Caco-2 (cell line): ENCODE data around the gene DLL4. TPM values are rescaled to one million over a fixed set of nuclear protein-coding genes. Genes with fewer than 3 reads are reported as not detected.

Source experiments
- BruUV-seq: library from RNA; stranded (reverse); fragments of 400-500 nt; replicated peaks from 2 replicates; lab custom pipeline; 2021; lab: Mats Ljungman, UMichigan
- CTCF ChIA-PET: fragments of 300-600 bp; sonication (Branson Sonifier 250); formaldehyde crosslinking; loops from one replicate; lab custom pipeline; 2022; ENCODE audit warnings: antibody characterized with exemption; lab: Charles Lee
- POLR2A ChIA-PET: fragments of 300-600 bp; sonication (Branson Sonifier 250); formaldehyde crosslinking; loops from one replicate; lab custom pipeline; 2022; ENCODE audit warnings: antibody characterized with exemption; lab: Charles Lee
- DNase-seq, 2 experiments: peaks; one replicate each; pipeline versions ENCODE4 v3.0.0 to v3.0.0-alpha.2; 2020 to 2022
- H3K27me3 ChIP-seq: replicated peaks from 2 replicates; pipeline ENCODE4 v1.6.0; 2011; ENCODE audit warnings: low read length; ENCODE audit not compliant: control insufficient read depth, insufficient read depth
- H3K36me3 ChIP-seq: 2 replicates; pipeline ENCODE4 v1.5.1; 2011; ENCODE audit warnings: low read length; ENCODE audit not compliant: control insufficient read depth, insufficient read depth
- H3K4me1 ChIP-seq: fragments of 250-450 bp; sonication (Bioruptor Pico); 2 replicates; pipeline ENCODE4 v1.5.1; 2020; ENCODE audit warnings: mild to moderate bottlenecking
- H3K4me3 ChIP-seq: 2 replicates; pipeline ENCODE4 v1.5.1; 2011; ENCODE audit warnings: low read depth, mild to moderate bottlenecking, control low read depth, low read length
- H3K9me3 ChIP-seq: fragments of 250-450 bp; sonication (Bioruptor Pico); 2 replicates; pipeline ENCODE4 v1.5.1; 2020; ENCODE audit warnings: mild to moderate bottlenecking, moderate library complexity
- H3K27ac Mint-ChIP-seq: one replicate; pipeline ENCODE4 v1.8.0; 2022; ENCODE audit warnings: mixed read lengths; ENCODE audit not compliant: unreplicated experiment
- H3K27me3 Mint-ChIP-seq: one replicate; pipeline ENCODE4 v1.8.0; 2022; ENCODE audit warnings: mixed read lengths; ENCODE audit not compliant: insufficient read depth, unreplicated experiment
- H3K36me3 Mint-ChIP-seq: one replicate; pipeline ENCODE4 v1.8.0; 2022; ENCODE audit warnings: mild to moderate bottlenecking, mixed read lengths; ENCODE audit not compliant: insufficient read depth, unreplicated experiment
- H3K4me1 Mint-ChIP-seq: one replicate; pipeline ENCODE4 v1.8.0; 2022; ENCODE audit warnings: low read depth, mixed read lengths; ENCODE audit not compliant: unreplicated experiment
- H3K4me3 Mint-ChIP-seq: one replicate; pipeline ENCODE4 v1.8.0; 2022; ENCODE audit warnings: mild to moderate bottlenecking, moderate library complexity, mixed read lengths; ENCODE audit not compliant: unreplicated experiment
- H3K9me3 Mint-ChIP-seq: one replicate; pipeline ENCODE4 v1.8.0; 2022; ENCODE audit warnings: mixed read lengths; ENCODE audit not compliant: unreplicated experiment
- CTCF ChIP-seq, 2 experiments: fragments of 200-600 bp in 1 of 2; IDR thresholded peaks; 1 replicate in 1 of 2; 2 replicates in 1 of 2; pipeline versions ENCODE4 v1.5.1 to v1.8.0; 2011 to 2022; ENCODE audit warnings: antibody characterized with exemption in 1 of 2, control low read depth in 1 of 2, inconsistent platforms in 1 of 2, low read depth in 1 of 2, low read length in 1 of 2, mild to moderate bottlenecking in 1 of 2, moderate library complexity in 1 of 2; ENCODE audit not compliant: insufficient read depth in 1 of 2, severe bottlenecking in 1 of 2, unreplicated experiment in 1 of 2
- intact Hi-C: fragments of 100-400 bp; cut with micrococcal nuclease; formaldehyde crosslinking; loops from one replicate; pipeline ENCODE4 v1.10.0; 2022; ENCODE audit not compliant: unreplicated experiment
- total RNA-seq: library from RNA; stranded (reverse); gene quantifications from 2 replicates; pipeline ENCODE4 v1.2.3, GENCODE V29; 2022

Gene DLL4
- total RNA-seq, 1 experiment from 2014 or later = 3.4 TPM

- Histone ChIP-seq H3K9me3 (no peaks in the 10 kb centered on the region), H3K4me1 (peaks cover 34% of the 10 kb centered on the region), H3K36me3 (peaks cover 2% of the 10 kb centered on the region), H3K4me3 (no peak overlapping the region), H3K27me3 (no peaks in the 10 kb centered on the region)
- ChIA-PET POLR2A (interaction anchor here (0.5 to 1.7 kb wide), 3 partner anchors 9 to 36 kb away, joined by 3 to 8 read pairs (median 3); partner anchors contain the start of gene CHAC1), CTCF (interaction anchor here (1.9 to 2.0 kb wide), 2 partner anchors 8 to 10 kb away, joined by 5 to 11 read pairs; no protein-coding TSS in a partner anchor)
- TF ChIP-seq CTCF (IDR thresholded peaks at IDR 0.05; ENCODE audit: insufficient read depth in 1 of 2, low read depth in 1 of 2, low read length in 1 of 2, severe bottlenecking in 1 of 2, unreplicated experiment in 1 of 2) = no peak
- H3K36me3 Mint-ChIP-seq = peaks cover 12% of the 10 kb centered on the region
- intact Hi-C loops = loop anchor here (1.0 kb wide), 1 partner anchor 8 kb away; no protein-coding TSS in a partner anchor
- H3K4me1 Mint-ChIP-seq = peaks cover 35% of the 10 kb centered on the region
- no peaks in the 10 kb centered on the region for H3K27me3 Mint-ChIP-seq
- peak overlapping the region; percentile 84 for H3K4me3 Mint-ChIP-seq
- H3K27ac Mint-ChIP-seq = peak overlapping the region; percentile 29
- BruUV-seq = no TSS peak
- no peak for DNase-seq
- H3K9me3 Mint-ChIP-seq = no peaks in the 10 kb centered on the region
Measured at GRCh38 chr15:40932649-40933516, 3.7 kb downstream of the DLL4 start.

GRCh38 chr15:40933517-40933902 lies 4.4 kb downstream of the DLL4 start:
- peak overlapping the region; percentile 1 for H3K4me3 Mint-ChIP-seq
- CTCF ChIA-PET = interaction anchor here (0.6 to 2.0 kb wide), 4 partner anchors 8 to 74 kb away, joined by 3 to 11 read pairs (median 4); no protein-coding TSS in a partner anchor
- peaks cover 35% of the 10 kb centered on the region for H3K4me1 Mint-ChIP-seq
- intact Hi-C loops = no loop called here
- peaks cover 10% of the 10 kb centered on the region for H3K36me3 Mint-ChIP-seq
- H3K4me1 ChIP-seq = peaks cover 34% of the 10 kb centered on the region
- H3K36me3 ChIP-seq = peaks cover 2% of the 10 kb centered on the region
- TF ChIP-seq CTCF (IDR thresholded peaks at IDR 0.05; ENCODE audit: insufficient read depth in 1 of 2, low read depth in 1 of 2, low read length in 1 of 2, severe bottlenecking in 1 of 2, unreplicated experiment in 1 of 2) = no peak
- H3K27me3 ChIP-seq = no peaks in the 10 kb centered on the region
- H3K27me3 Mint-ChIP-seq = no peaks in the 10 kb centered on the region
- no peaks in the 10 kb centered on the region for H3K9me3 Mint-ChIP-seq
- H3K4me3 ChIP-seq = no peak overlapping the region
- no peak for DNase-seq
- POLR2A ChIA-PET = interaction anchor here (0.5 kb wide), 1 partner anchor 35 kb away, joined by 3 read pairs; no protein-coding TSS in a partner anchor
- no TSS peak for BruUV-seq
- H3K9me3 ChIP-seq = no peaks in the 10 kb centered on the region
- peak overlapping the region; percentile 2 for H3K27ac Mint-ChIP-seq

- ChIA-PET POLR2A (no interaction called here), CTCF (interaction anchor here (1.3 kb wide), 1 partner anchor 75 kb away, joined by 3 read pairs; no protein-coding TSS in a partner anchor)
- peaks cover 2% of the 10 kb centered on the region for H3K36me3 ChIP-seq
- intact Hi-C loops = no loop called here
- Mint-ChIP-seq H3K4me1 (peaks cover 35% of the 10 kb centered on the region), H3K4me3 (no peak overlapping the region), H3K27ac (no peak overlapping the region), H3K36me3 (peaks cover 6% of the 10 kb centered on the region), H3K27me3 (no peaks in the 10 kb centered on the region), H3K9me3 (no peaks in the 10 kb centered on the region)
- no peak for TF ChIP-seq CTCF (IDR thresholded peaks at IDR 0.05; ENCODE audit: insufficient read depth in 1 of 2, low read depth in 1 of 2, low read length in 1 of 2, severe bottlenecking in 1 of 2, unreplicated experiment in 1 of 2)
- H3K4me3 ChIP-seq = no peak overlapping the region
- no peaks in the 10 kb centered on the region for H3K27me3 ChIP-seq
- no peak for DNase-seq
- no TSS peak for BruUV-seq
- H3K9me3 ChIP-seq = no peaks in the 10 kb centered on the region
- peaks cover 34% of the 10 kb centered on the region for H3K4me1 ChIP-seq
Measured at GRCh38 chr15:40934457-40934856, 5.3 kb downstream of the DLL4 start.
